Measurements from ENCODE around the gene LCE7A. TPM values are rescaled to one million over a fixed set of nuclear protein-coding genes. Genes with fewer than 3 reads are reported as not detected.

LCE7A gene
- total RNA-seq, 1 donor from 2014 or later = not detected

- TF ChIP-seq CTCF (conservative IDR thresholded peaks at IDR 0.05) = no peak
- Mint-ChIP-seq H3K9me3 (no peaks in the 10 kb centered on the region), H3K4me1 (ENCODE audit: unreplicated experiment) (no peaks in the 10 kb centered on the region), H3K36me3 (no peaks in the 10 kb centered on the region), H3K27ac (no peak overlapping the region), H3K4me3 (no peak overlapping the region), H3K27me3 (no peaks in the 10 kb centered on the region)
- DNase-seq (ENCODE audit: extremely low spot score, unreplicated experiment) = no peak
Measured at GRCh38 chr1:152880316-152880715, 20.5 kb downstream of the LCE7A start.

- Mint-ChIP-seq H3K4me3 (no peak overlapping the region), H3K4me1 (ENCODE audit: unreplicated experiment) (no peaks in the 10 kb centered on the region), H3K27me3 (no peaks in the 10 kb centered on the region), H3K36me3 (no peaks in the 10 kb centered on the region), H3K27ac (no peak overlapping the region), H3K9me3 (no peaks in the 10 kb centered on the region)
- TF ChIP-seq CTCF (conservative IDR thresholded peaks at IDR 0.05) = no peak
- DNase-seq (ENCODE audit: extremely low spot score, unreplicated experiment) = no peak
Measured at GRCh38 chr1:152880907-152881306, 21.1 kb downstream of the LCE7A start.

GRCh38 chr1:152884085-152884484 is 24.3 kb downstream of the LCE7A start:
- H3K27ac Mint-ChIP-seq = no peak overlapping the region
- H3K4me1 Mint-ChIP-seq (ENCODE audit: unreplicated experiment) = no peaks in the 10 kb centered on the region
- no peaks in the 10 kb centered on the region for H3K27me3 Mint-ChIP-seq

GRCh38 chr1:152884506-152884905 is 24.7 kb downstream of the LCE7A start:
- no peaks in the 10 kb centered on the region for H3K27me3 Mint-ChIP-seq
- H3K9me3 Mint-ChIP-seq = no peaks in the 10 kb centered on the region
- H3K4me1 Mint-ChIP-seq (ENCODE audit: unreplicated experiment) = no peaks in the 10 kb centered on the region

More at GRCh38 chr1:152884085-152884484, 24.3 kb downstream of the LCE7A start:
- no peak for TF ChIP-seq CTCF (conservative IDR thresholded peaks at IDR 0.05)
- DNase-seq (ENCODE audit: extremely low spot score, unreplicated experiment) = no peak
- Mint-ChIP-seq H3K4me3 (no peak overlapping the region), H3K9me3 (no peaks in the 10 kb centered on the region), H3K36me3 (no peaks in the 10 kb centered on the region)

GRCh38 chr1:152884966-152885624 is 25.3 kb downstream of the LCE7A start:
- no peak for DNase-seq (ENCODE audit: extremely low spot score, unreplicated experiment)
- H3K27me3 Mint-ChIP-seq = no peaks in the 10 kb centered on the region
- H3K27ac Mint-ChIP-seq = no peak overlapping the region
- no peaks in the 10 kb centered on the region for H3K36me3 Mint-ChIP-seq
- no peaks in the 10 kb centered on the region for H3K4me1 Mint-ChIP-seq (ENCODE audit: unreplicated experiment)
- no peak overlapping the region for H3K4me3 Mint-ChIP-seq
- TF ChIP-seq CTCF (conservative IDR thresholded peaks at IDR 0.05) = no peak
- no peaks in the 10 kb centered on the region for H3K9me3 Mint-ChIP-seq

More at GRCh38 chr1:152884506-152884905, 24.7 kb downstream of the LCE7A start:
- no peak for TF ChIP-seq CTCF (conservative IDR thresholded peaks at IDR 0.05)
- Mint-ChIP-seq H3K36me3 (no peaks in the 10 kb centered on the region), H3K27ac (no peak overlapping the region), H3K4me3 (no peak overlapping the region)
- DNase-seq (ENCODE audit: extremely low spot score, unreplicated experiment) = no peak
